ENCODE data around the gene PRR11. TPM values are rescaled to one million over a fixed set of nuclear protein-coding genes. Genes with fewer than 3 reads are reported as not detected.
"Not testable (repeated sequence)": the region's sequence is repeated elsewhere in the genome, so short reads cannot be mapped to it uniquely, and the experiment has no call there.

The PRR11 gene
- polyA plus RNA-seq, 4 donors, result 16.9 to 19.7 (median 17.4) TPM

GRCh38 chr17:59151006-59151405, 4.5 kb upstream of the PRR11 start:
- DNase-seq (ENCODE audit: low read depth in 4 of 4, low spot score in 3 of 4), result no peak

- DNase-seq (ENCODE audit: low read depth in 4 of 4, low spot score in 3 of 4), result no peak
These were observed 4.0 kb upstream of the PRR11 start for GRCh38 chr17:59151591-59151990.

GRCh38 chr17:59152925-59153324, 2.6 kb upstream of the PRR11 start:
- DNase-seq (ENCODE audit: low read depth in 4 of 4, low spot score in 3 of 4), result no peak

GRCh38 chr17:59154292-59154720, 1.2 kb upstream of the PRR11 start:
- no peak for DNase-seq (ENCODE audit: low read depth in 4 of 4, low spot score in 3 of 4)

GRCh38 chr17:59154721-59155438, 666 bp upstream of the PRR11 start, which contains the start of gene SKA2:
Gene SKA2, minus strand, starts transcription at chr17:59155186. Its CDS starts 23 bp downstream, at chr17:59155163.
- DNase-seq (ENCODE audit: low read depth in 4 of 4, low spot score in 3 of 4), result peak in 3 of 4 donors; percentile 77 to 100 (median 99)

- no peak for DNase-seq (ENCODE audit: low read depth in 4 of 4, low spot score in 3 of 4)
These were observed 4.8 kb downstream of the PRR11 start for GRCh38 chr17:59160157-59161025.

- DNase-seq (ENCODE audit: low read depth in 4 of 4, low spot score in 3 of 4), result no peak
These were observed 5.9 kb downstream of the PRR11 start for GRCh38 chr17:59161477-59161876.

- DNase-seq (ENCODE audit: low read depth in 4 of 4, low spot score in 3 of 4), result no peak
These were observed 10.4 kb downstream of the PRR11 start for GRCh38 chr17:59165933-59166342.

GRCh38 chr17:59167571-59168001, 12.0 kb downstream of the PRR11 start:
- DNase-seq (ENCODE audit: low read depth in 4 of 4, low spot score in 3 of 4), result no peak

GRCh38 chr17:59172436-59173004, 17.0 kb downstream of the PRR11 start:
- no peak for DNase-seq (ENCODE audit: low read depth in 4 of 4, low spot score in 3 of 4)

GRCh38 chr17:59174671-59175070, 19.1 kb downstream of the PRR11 start:
- DNase-seq (ENCODE audit: low read depth in 4 of 4, low spot score in 3 of 4), result no peak

GRCh38 chr17:59175076-59175475, 19.5 kb downstream of the PRR11 start:
- no peak for DNase-seq (ENCODE audit: low read depth in 4 of 4, low spot score in 3 of 4)

GRCh38 chr17:59178266-59178985, 22.9 kb downstream of the PRR11 start:
- DNase-seq (ENCODE audit: low read depth in 4 of 4, low spot score in 3 of 4), result no peak

GRCh38 chr17:59179601-59180000, 24.1 kb downstream of the PRR11 start:
- DNase-seq (ENCODE audit: low read depth in 4 of 4, low spot score in 3 of 4), result not testable (repeated sequence)

- DNase-seq (ENCODE audit: low read depth in 4 of 4, low spot score in 3 of 4), result no peak
These were observed 25.1 kb downstream of the PRR11 start for GRCh38 chr17:59180626-59181025.

GRCh38 chr17:59181481-59181880, 25.9 kb downstream of the PRR11 start:
- no peak for DNase-seq (ENCODE audit: low read depth in 4 of 4, low spot score in 3 of 4)

- no peak for DNase-seq (ENCODE audit: low read depth in 4 of 4, low spot score in 3 of 4)
These were observed 30.5 kb downstream of the PRR11 start for GRCh38 chr17:59185997-59186396.

GRCh38 chr17:59186850-59187249, 31.3 kb downstream of the PRR11 start:
- DNase-seq (ENCODE audit: low read depth in 4 of 4, low spot score in 3 of 4), result no peak

GRCh38 chr17:59190806-59191205, 35.3 kb downstream of the PRR11 start:
- no peak for DNase-seq (ENCODE audit: low read depth in 4 of 4, low spot score in 3 of 4)

GRCh38 chr17:59193336-59193862, 37.9 kb downstream of the PRR11 start:
- no peak for DNase-seq (ENCODE audit: low read depth in 4 of 4, low spot score in 3 of 4)
